Stimulated activated naive CD4-positive, alpha-beta T cell treated with Interleukin-2 at 50 U/mL for 16 hours (primary cell): ENCODE results near the gene EPAS1.

Experiments
- DNase-seq: peaks from one replicate; lab custom pipeline; 2025; lab: John Stamatoyannopoulos, UW

Gene EPAS1

DNA sequence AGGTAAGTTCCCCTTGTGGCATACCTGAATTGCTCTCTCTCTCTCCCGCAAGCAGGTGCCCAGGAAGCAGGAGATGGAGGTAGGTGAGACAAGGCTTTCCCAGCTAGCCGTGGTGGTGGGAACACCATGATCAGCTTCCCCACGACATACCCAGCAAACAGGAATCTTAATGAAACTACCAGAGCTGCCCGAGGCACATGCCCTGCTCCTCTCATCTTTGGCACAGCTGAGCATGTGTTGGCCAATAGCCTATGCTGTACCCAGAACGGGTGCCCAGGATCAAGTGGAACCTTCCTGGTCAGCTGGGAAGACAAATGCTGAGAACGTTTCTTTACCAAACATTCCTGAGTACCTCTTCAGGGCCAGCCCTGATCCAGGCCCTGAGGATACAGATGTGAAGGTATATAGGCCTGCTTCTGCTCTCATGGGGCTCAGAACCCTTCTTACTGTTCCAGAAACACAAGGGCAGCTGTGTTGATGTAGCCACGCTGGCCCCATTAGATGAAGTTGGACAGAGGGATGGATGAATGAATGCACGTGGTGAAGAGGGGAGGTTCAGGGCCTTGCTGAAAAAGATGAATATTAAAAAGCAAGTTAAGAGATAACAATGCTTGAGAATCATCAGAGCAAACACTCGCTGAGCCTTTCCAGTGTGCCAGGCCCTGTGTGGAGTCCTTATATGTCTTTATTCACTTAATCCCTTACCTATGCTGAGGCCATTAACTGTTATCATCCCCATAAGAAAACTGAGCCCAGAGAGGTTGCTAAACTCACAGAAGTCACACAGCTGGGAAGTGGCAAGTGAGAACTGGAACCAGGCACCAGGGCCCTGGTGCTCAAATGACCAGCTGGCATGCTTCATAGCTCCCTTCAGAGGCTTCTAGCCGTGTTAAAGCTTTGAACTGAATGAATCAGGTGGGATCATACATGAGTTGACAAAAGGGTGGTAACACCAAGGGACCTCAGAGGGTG is 113.4 kb downstream of the EPAS1 start:
- DNase-seq = no peak

GRCh38 chr2:46411245-46411641 is 114.0 kb downstream of the EPAS1 start:
- DNase-seq = no peak

GRCh38 chr2:46411985-46412384 is 114.8 kb downstream of the EPAS1 start:
- no peak for DNase-seq

DNA sequence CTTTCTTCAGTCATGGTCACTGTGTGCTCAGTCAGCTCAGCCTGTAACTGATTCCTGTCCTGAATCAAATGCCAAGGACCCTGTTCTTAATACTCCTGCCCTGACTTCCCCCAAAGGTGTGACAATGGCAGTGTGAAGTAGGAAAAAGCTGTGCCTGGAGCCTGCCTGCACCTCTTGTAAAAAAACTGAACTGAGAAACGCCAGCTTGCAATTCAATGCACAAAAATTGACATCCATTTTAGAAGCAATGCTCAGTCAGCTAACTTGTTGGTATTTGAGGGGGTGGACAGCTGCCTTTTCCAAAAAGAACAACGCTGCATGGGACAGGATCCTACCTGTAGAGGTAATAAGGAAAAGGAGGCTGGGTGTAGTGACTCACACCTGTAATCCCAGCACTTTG is 115.9 kb downstream of the EPAS1 start:
- no peak for DNase-seq

- no peak for DNase-seq
Measured at GRCh38 chr2:46413631-46414030, 116.4 kb downstream of the EPAS1 start.

GRCh38 chr2:46414701-46415100 is 117.5 kb downstream of the EPAS1 start:
- DNase-seq = no peak

DNA sequence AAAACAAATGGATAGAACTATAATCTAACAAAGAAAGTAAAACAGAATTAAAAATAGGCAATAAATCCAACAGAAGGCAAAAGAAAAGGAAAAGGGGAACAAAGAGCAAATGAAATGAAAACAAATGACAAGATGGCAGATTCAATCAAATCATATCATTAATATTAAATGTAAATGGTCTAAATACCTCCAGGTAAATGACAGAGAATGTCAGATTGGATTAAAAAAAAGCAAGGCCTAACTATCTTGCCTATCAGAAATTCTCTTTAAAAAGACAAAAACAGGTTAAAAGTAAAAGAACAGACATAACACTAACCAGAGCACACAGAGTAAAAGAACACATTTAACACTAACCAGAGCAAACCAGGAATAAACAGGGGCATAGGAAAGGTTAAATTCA is 119.1 kb downstream of the EPAS1 start:
- DNase-seq = no peak

- DNase-seq = no peak
Measured at GRCh38 chr2:46416739-46417403, 119.7 kb downstream of the EPAS1 start.

DNA sequence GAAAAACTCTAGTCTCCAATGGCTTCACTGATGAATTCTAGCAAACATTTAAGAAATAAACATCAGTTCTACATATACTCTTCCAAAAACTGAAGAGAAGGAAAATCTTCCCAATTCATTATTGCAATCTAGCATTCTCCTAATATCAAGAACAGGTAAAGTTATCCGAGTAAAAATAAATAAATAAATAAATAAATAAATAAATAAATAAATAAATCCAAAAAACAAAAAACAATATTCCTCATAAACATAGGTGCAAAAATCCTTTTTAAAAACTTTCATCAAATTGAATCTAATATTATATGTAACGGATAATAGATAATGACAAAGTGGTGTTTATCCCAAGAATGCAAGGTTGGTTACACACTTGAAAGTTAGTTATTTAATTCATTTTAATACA is 123.7 kb downstream of the EPAS1 start:
- no peak for DNase-seq

GRCh38 chr2:46421361-46421760 is 124.2 kb downstream of the EPAS1 start:
- no peak for DNase-seq

- no peak for DNase-seq
Measured at GRCh38 chr2:46422717-46423394, 125.6 kb downstream of the EPAS1 start.

- DNase-seq = no peak
Measured at GRCh38 chr2:46424937-46425336, 127.7 kb downstream of the EPAS1 start.

DNA sequence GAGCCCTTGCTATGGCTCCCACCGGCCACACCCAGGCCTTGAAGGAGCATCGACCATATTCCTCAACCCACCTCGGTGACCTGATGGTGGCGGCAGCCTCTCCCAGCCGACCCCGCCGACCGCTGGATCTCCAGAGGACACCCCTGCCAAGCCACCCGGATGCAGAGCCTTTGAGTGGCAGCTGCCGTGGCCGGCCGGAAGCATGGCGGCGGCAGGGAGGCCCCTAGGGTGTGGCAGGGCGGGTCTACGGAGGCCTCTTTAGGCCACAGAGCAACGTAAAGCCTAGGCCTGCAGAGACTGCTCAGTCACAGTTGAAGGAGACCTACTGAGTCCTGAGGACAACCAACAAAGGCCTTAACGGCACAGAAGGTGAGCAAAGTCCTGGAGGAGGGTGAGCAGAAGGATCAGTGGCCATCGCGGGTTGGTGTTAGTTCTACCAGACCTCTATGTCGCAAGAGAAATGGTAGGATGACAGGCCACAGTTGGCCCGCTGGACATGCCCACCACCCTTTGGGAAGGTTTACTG is 131.8 kb downstream of the EPAS1 start:
- no peak for DNase-seq

DNA sequence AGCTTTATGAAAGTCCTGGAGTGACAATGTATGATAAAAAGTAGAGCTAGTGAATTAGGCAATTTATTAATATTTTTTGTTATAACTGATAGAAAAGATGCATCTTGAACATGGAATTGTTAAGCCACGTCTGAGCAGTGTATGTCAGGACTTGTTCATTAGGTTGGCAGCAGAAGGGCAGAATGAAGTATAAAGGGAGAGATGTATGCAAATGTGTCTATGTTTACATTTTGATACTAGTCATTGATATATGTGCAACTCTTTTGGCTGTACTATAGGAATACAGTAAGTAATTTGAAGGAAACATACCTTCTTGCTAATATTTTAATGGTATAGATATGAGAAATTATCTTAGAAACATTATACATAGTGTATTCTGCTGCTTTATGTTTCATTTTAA is 133.2 kb downstream of the EPAS1 start:
- DNase-seq = no peak

DNA sequence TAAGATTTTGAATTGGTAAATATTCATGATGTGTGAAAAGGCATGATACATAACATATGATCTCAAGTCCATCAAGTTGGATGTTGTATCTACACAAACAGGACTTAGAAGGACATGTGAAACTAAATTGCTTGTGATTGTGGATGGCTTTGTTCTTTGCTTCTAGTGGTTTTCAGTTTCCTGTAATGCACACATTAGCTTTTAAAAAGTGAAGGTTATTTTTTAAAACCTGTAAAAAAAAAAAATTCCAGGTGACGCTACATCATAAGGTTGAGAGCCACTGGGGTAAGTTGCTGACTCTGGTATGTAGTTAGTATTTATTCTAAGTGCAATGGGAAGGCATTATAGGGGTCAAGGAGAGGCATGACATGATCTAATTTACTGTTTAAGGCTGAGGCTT is 133.8 kb downstream of the EPAS1 start:
- DNase-seq = no peak

GRCh38 chr2:46431481-46432235 is 134.5 kb downstream of the EPAS1 start:
- no peak for DNase-seq

DNA sequence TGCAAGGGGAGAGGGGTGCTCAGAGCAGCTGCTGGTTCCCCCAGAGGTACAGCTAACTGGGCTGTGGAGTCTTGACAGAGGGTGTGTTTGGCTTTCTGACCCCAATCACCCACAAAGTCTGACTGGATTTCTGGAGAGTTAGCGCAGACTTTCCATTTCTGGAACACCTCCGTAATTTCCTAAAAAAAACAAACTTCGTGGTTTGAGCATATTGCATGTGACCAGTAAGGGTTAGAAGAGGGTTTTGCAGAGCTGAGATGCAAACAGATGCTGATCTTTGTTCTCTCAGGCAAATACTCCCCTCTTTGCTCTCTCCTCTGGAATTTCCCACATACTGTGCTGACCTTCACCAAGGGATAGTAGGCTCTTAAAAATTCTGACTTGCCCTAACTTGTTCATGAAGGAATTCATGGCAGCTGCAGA is 137.7 kb downstream of the EPAS1 start:
- no peak for DNase-seq

DNA sequence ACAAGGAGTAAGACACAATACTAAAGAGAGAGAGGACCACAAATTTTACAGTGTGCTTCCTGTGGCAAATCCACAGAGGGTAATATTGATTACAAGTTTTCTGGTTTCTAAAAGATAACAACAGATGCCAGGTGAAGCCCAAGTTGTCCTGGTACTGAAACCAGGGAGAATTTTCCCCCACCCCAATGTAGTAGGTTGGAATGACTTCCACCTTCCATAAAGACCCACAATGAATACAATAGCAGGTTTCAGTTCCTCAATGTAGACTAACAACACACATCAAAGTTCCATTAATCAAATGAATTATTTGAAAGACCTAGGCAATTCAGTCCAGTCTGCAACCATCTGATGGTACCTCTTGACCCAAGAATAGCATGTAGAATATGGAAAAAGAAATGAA is 138.1 kb downstream of the EPAS1 start:
- no peak for DNase-seq

DNA sequence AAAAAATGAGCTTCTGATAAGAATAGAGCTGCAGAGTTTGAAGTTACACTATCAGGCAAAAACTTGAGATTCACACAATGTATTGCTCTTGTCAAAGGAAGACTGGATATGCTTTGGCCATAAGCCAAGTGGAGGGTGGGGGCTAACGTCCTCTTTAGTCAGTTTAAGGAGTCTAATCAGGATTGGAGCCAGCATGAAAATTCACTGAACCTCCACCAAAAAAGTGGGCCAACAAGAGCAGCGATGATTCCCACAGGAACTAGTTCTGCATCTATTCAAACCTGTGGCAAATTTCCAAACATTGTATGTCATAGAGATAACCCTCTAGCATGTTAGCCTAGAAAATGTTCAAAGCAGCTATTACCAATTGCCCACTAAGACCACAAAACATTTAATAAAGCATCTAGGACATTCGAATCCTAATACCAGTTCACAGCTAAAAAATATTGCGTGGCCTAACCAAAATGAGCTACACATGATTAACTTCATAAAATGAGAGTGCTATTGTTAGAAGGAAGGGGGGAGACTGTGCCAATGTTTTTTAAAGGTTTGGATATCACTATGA is 138.7 kb downstream of the EPAS1 start:
- DNase-seq = no peak
